WTC11 (cell line): ENCODE results near the gene VPS4B. TPM values are rescaled to one million over a fixed set of nuclear protein-coding genes. Genes with fewer than 3 reads are reported as not detected.

Source experiments
- ATAC-seq: fragments of 200-7000 bp; cut with Tn5 transposase; 2 replicates; pipeline ENCODE4 v1.10.0; 2021; ENCODE audit warnings: mild to moderate bottlenecking, moderate library complexity
- CTCF ChIA-PET: fragments of 300-600 bp; sonication (Branson Sonifier 250); formaldehyde crosslinking; loops from one replicate; lab custom pipeline; 2021; ENCODE audit warnings: antibody characterized with exemption; lab: Charles Lee
- POLR2A ChIA-PET: fragments of 350-600 bp; sonication (Branson Sonifier 250); formaldehyde crosslinking; loops from one replicate; lab custom pipeline; 2021; ENCODE audit warnings: antibody characterized with exemption; lab: Charles Lee
- DNase-seq: peaks from one replicate; pipeline ENCODE4 v3.0.0; 2021; ENCODE audit warnings: low spot score
- H3K27ac Mint-ChIP-seq: 2 replicates; pipeline ENCODE4 v1.8.0; 2021; ENCODE audit warnings: mixed read lengths
- H3K27me3 Mint-ChIP-seq: 2 replicates; pipeline ENCODE4 v1.8.0; 2021; ENCODE audit warnings: low read depth, mild to moderate bottlenecking, moderate library complexity, mixed read lengths
- H3K36me3 Mint-ChIP-seq: 2 replicates; pipeline ENCODE4 v1.8.0; 2021; ENCODE audit warnings: mixed read lengths
- H3K4me1 Mint-ChIP-seq: 2 replicates; pipeline ENCODE4 v1.8.0; 2022; ENCODE audit warnings: mixed read lengths
- H3K4me3 Mint-ChIP-seq: 2 replicates; pipeline ENCODE4 v1.8.0; 2021; ENCODE audit warnings: mild to moderate bottlenecking, moderate library complexity, mixed read lengths
- H3K9me3 Mint-ChIP-seq: 2 replicates; pipeline ENCODE4 v1.8.0; 2021; ENCODE audit warnings: mixed read lengths
- CREB1 ChIP-seq: sonication (generic); formaldehyde crosslinking; IDR thresholded peaks from 2 replicates; pipeline ENCODE4 v1.8.0; 2023; ENCODE audit warnings: mild to moderate bottlenecking, missing genetic modification reagents
- FOXJ3 ChIP-seq: sonication (generic); formaldehyde crosslinking; IDR thresholded peaks from 2 replicates; pipeline ENCODE4 v1.9.0; 2021; ENCODE audit warnings: missing genetic modification reagents, mild to moderate bottlenecking, borderline replicate concordance
- JAZF1 ChIP-seq: fragments of 250-450 bp; sonication (Bioruptor Pico); IDR thresholded peaks from 2 replicates; pipeline ENCODE4 v1.9.0; 2021; ENCODE audit warnings: moderate library complexity, mild to moderate bottlenecking, inconsistent platforms
- KAT7 ChIP-seq: sonication (generic); formaldehyde crosslinking; IDR thresholded peaks from 2 replicates; pipeline ENCODE4 v1.8.1; 2023; ENCODE audit warnings: missing genetic modification reagents, mild to moderate bottlenecking, borderline replicate concordance
- MYBL2 ChIP-seq: sonication (generic); formaldehyde crosslinking; IDR thresholded peaks from 2 replicates; pipeline ENCODE4 v1.8.1; 2023; ENCODE audit warnings: mild to moderate bottlenecking, moderate library complexity, missing genetic modification reagents
- NFATC4 ChIP-seq: fragments of 250-450 bp; sonication (Bioruptor Pico); IDR thresholded peaks from 2 replicates; pipeline ENCODE4 v1.9.0; 2021; ENCODE audit warnings: mild to moderate bottlenecking
- NFE2L1 ChIP-seq: sonication (generic); formaldehyde crosslinking; IDR thresholded peaks from 2 replicates; pipeline ENCODE4 v1.8.1; 2023; ENCODE audit warnings: missing genetic modification reagents
- NR2C2 ChIP-seq: sonication (generic); formaldehyde crosslinking; IDR thresholded peaks from 2 replicates; pipeline ENCODE4 v1.8.0; 2022; ENCODE audit warnings: mild to moderate bottlenecking, missing genetic modification reagents
- RORB ChIP-seq: fragments of 250-450 bp; sonication (Bioruptor Pico); IDR thresholded peaks from 2 replicates; pipeline ENCODE4 v1.9.0; 2021; ENCODE audit warnings: mild to moderate bottlenecking
- SOX15 ChIP-seq: fragments of 250-450 bp; sonication (Bioruptor Pico); IDR thresholded peaks from 2 replicates; pipeline ENCODE4 v1.9.0; 2021; ENCODE audit warnings: mild to moderate bottlenecking
- ZNF219 ChIP-seq: sonication (generic); formaldehyde crosslinking; IDR thresholded peaks from 2 replicates; pipeline ENCODE4 v1.8.0; 2023; ENCODE audit warnings: missing genetic modification reagents, mild to moderate bottlenecking, borderline replicate concordance
- ZNF263 ChIP-seq: sonication (generic); formaldehyde crosslinking; IDR thresholded peaks from 2 replicates; pipeline ENCODE4 v1.8.1; 2022; ENCODE audit warnings: low read depth, mild to moderate bottlenecking, moderate library complexity, missing genetic modification reagents
- ZNF396 ChIP-seq: fragments of 250-450 bp; sonication (Bioruptor Pico); IDR thresholded peaks from 2 replicates; pipeline ENCODE4 v1.8.0; 2021; ENCODE audit warnings: mild to moderate bottlenecking, moderate library complexity, borderline replicate concordance
- total RNA-seq: library from RNA; stranded (reverse); gene quantifications from 3 replicates; pipeline ENCODE4 v1.2.3, GENCODE V29; 2021
- TF ChIP-seq, protein P1 (sequence below): sonication (generic); formaldehyde crosslinking; IDR thresholded peaks from 2 replicates; pipeline ENCODE4 v1.8.0; 2022; ENCODE audit warnings: mild to moderate bottlenecking, missing genetic modification reagents
- TF ChIP-seq, protein P2 (sequence below): fragments of 200-600 bp; IDR thresholded peaks from 2 replicates; pipeline ENCODE4 v1.8.0; 2022; ENCODE audit warnings: antibody characterized with exemption
- TF ChIP-seq, protein P3 (sequence below): sonication (generic); formaldehyde crosslinking; IDR thresholded peaks from 2 replicates; pipeline ENCODE4 v1.8.1; 2022; ENCODE audit warnings: mild to moderate bottlenecking, missing genetic modification reagents, moderate library complexity, borderline replicate concordance
- TF ChIP-seq, protein P4 (sequence below): sonication (generic); formaldehyde crosslinking; conservative IDR thresholded peaks from 2 replicates; pipeline ENCODE4 v1.8.1; 2023; ENCODE audit warnings: mild to moderate bottlenecking, low read depth, missing genetic modification reagents, moderate library complexity
- TF ChIP-seq, protein P5 (sequence below): sonication (generic); formaldehyde crosslinking; IDR thresholded peaks from 2 replicates; pipeline ENCODE4 v1.8.1; 2023; ENCODE audit warnings: mild to moderate bottlenecking, missing genetic modification reagents, borderline replicate concordance
- TF ChIP-seq, protein P6 (sequence below): fragments of 250-450 bp; sonication (Bioruptor Pico); IDR thresholded peaks from 2 replicates; pipeline ENCODE4 v1.8.0; 2021; ENCODE audit warnings: mild to moderate bottlenecking
- TF ChIP-seq, protein P7 (sequence below): sonication (generic); formaldehyde crosslinking; IDR thresholded peaks from 2 replicates; pipeline ENCODE4 v1.8.1; 2022; ENCODE audit warnings: mild to moderate bottlenecking, moderate library complexity, missing genetic modification reagents

The VPS4B gene
- total RNA-seq, 1 experiment from 2014 or later = 37.8 TPM

DNA sequence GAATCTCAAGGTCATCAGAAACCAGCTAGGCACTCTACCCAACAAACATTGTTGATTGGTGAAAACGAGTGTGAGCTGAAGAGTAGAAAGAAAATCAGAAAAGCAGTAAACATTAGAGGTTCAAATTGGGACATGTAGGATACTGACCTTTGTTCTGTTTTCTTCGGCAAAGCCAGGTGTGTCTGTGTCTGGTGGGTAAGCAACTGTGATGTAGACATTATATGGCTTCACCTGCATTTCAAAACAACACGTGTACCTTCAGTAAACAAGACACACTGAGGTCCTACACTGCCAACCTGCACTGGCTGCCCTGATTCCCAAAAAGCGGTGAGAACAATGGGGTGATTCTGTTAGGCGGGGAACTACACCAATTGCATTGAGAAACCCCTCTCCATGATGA lies 78.0 kb downstream of the VPS4B start:
- Mint-ChIP-seq H3K36me3 (peaks cover 52% of the 10 kb centered on the region), H3K4me1 (peaks cover 21% of the 10 kb centered on the region), H3K27ac (no peak overlapping the region), H3K4me3 (no peak overlapping the region), H3K9me3 (no peaks in the 10 kb centered on the region), H3K27me3 (no peaks in the 10 kb centered on the region)
- TF ChIP-seq, protein P1, sequence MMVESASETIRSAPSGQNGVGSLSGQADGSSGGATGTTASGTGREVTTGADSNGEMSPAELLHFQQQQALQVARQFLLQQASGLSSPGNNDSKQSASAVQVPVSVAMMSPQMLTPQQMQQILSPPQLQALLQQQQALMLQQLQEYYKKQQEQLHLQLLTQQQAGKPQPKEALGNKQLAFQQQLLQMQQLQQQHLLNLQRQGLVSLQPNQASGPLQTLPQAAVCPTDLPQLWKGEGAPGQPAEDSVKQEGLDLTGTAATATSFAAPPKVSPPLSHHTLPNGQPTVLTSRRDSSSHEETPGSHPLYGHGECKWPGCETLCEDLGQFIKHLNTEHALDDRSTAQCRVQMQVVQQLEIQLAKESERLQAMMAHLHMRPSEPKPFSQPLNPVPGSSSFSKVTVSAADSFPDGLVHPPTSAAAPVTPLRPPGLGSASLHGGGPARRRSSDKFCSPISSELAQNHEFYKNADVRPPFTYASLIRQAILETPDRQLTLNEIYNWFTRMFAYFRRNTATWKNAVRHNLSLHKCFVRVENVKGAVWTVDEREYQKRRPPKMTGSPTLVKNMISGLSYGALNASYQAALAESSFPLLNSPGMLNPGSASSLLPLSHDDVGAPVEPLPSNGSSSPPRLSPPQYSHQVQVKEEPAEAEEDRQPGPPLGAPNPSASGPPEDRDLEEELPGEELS (CRISPR knock-in tag) = no peak
- TF ChIP-seq, protein P2, sequence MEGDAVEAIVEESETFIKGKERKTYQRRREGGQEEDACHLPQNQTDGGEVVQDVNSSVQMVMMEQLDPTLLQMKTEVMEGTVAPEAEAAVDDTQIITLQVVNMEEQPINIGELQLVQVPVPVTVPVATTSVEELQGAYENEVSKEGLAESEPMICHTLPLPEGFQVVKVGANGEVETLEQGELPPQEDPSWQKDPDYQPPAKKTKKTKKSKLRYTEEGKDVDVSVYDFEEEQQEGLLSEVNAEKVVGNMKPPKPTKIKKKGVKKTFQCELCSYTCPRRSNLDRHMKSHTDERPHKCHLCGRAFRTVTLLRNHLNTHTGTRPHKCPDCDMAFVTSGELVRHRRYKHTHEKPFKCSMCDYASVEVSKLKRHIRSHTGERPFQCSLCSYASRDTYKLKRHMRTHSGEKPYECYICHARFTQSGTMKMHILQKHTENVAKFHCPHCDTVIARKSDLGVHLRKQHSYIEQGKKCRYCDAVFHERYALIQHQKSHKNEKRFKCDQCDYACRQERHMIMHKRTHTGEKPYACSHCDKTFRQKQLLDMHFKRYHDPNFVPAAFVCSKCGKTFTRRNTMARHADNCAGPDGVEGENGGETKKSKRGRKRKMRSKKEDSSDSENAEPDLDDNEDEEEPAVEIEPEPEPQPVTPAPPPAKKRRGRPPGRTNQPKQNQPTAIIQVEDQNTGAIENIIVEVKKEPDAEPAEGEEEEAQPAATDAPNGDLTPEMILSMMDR = no peak
- no peak for TF ChIP-seq NFATC4 (CRISPR knock-in tag)
- TF ChIP-seq ZNF219 = no peak
- TF ChIP-seq, protein P3, sequence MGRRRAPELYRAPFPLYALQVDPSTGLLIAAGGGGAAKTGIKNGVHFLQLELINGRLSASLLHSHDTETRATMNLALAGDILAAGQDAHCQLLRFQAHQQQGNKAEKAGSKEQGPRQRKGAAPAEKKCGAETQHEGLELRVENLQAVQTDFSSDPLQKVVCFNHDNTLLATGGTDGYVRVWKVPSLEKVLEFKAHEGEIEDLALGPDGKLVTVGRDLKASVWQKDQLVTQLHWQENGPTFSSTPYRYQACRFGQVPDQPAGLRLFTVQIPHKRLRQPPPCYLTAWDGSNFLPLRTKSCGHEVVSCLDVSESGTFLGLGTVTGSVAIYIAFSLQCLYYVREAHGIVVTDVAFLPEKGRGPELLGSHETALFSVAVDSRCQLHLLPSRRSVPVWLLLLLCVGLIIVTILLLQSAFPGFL = no peak
- no peak for TF ChIP-seq MYBL2 (CRISPR knock-in tag)
- TF ChIP-seq, protein P4, sequence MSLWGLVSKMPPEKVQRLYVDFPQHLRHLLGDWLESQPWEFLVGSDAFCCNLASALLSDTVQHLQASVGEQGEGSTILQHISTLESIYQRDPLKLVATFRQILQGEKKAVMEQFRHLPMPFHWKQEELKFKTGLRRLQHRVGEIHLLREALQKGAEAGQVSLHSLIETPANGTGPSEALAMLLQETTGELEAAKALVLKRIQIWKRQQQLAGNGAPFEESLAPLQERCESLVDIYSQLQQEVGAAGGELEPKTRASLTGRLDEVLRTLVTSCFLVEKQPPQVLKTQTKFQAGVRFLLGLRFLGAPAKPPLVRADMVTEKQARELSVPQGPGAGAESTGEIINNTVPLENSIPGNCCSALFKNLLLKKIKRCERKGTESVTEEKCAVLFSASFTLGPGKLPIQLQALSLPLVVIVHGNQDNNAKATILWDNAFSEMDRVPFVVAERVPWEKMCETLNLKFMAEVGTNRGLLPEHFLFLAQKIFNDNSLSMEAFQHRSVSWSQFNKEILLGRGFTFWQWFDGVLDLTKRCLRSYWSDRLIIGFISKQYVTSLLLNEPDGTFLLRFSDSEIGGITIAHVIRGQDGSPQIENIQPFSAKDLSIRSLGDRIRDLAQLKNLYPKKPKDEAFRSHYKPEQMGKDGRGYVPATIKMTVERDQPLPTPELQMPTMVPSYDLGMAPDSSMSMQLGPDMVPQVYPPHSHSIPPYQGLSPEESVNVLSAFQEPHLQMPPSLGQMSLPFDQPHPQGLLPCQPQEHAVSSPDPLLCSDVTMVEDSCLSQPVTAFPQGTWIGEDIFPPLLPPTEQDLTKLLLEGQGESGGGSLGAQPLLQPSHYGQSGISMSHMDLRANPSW (CRISPR knock-in tag) = no peak
- TF ChIP-seq, protein P5, sequence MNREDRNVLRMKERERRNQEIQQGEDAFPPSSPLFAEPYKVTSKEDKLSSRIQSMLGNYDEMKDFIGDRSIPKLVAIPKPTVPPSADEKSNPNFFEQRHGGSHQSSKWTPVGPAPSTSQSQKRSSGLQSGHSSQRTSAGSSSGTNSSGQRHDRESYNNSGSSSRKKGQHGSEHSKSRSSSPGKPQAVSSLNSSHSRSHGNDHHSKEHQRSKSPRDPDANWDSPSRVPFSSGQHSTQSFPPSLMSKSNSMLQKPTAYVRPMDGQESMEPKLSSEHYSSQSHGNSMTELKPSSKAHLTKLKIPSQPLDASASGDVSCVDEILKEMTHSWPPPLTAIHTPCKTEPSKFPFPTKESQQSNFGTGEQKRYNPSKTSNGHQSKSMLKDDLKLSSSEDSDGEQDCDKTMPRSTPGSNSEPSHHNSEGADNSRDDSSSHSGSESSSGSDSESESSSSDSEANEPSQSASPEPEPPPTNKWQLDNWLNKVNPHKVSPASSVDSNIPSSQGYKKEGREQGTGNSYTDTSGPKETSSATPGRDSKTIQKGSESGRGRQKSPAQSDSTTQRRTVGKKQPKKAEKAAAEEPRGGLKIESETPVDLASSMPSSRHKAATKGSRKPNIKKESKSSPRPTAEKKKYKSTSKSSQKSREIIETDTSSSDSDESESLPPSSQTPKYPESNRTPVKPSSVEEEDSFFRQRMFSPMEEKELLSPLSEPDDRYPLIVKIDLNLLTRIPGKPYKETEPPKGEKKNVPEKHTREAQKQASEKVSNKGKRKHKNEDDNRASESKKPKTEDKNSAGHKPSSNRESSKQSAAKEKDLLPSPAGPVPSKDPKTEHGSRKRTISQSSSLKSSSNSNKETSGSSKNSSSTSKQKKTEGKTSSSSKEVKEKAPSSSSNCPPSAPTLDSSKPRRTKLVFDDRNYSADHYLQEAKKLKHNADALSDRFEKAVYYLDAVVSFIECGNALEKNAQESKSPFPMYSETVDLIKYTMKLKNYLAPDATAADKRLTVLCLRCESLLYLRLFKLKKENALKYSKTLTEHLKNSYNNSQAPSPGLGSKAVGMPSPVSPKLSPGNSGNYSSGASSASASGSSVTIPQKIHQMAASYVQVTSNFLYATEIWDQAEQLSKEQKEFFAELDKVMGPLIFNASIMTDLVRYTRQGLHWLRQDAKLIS = no peak
- TF ChIP-seq, protein P6, sequence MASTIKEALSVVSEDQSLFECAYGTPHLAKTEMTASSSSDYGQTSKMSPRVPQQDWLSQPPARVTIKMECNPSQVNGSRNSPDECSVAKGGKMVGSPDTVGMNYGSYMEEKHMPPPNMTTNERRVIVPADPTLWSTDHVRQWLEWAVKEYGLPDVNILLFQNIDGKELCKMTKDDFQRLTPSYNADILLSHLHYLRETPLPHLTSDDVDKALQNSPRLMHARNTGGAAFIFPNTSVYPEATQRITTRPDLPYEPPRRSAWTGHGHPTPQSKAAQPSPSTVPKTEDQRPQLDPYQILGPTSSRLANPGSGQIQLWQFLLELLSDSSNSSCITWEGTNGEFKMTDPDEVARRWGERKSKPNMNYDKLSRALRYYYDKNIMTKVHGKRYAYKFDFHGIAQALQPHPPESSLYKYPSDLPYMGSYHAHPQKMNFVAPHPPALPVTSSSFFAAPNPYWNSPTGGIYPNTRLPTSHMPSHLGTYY (CRISPR knock-in tag) = no peak
- TF ChIP-seq ZNF396 (CRISPR knock-in tag) = no peak
- no peak for TF ChIP-seq KAT7 (CRISPR knock-in tag)
- no peak for TF ChIP-seq NFE2L1 (CRISPR knock-in tag)
- ChIA-PET CTCF (no interaction called here), POLR2A (no interaction called here)
- ATAC-seq (no peak), DNase-seq (no peak)

DNA sequence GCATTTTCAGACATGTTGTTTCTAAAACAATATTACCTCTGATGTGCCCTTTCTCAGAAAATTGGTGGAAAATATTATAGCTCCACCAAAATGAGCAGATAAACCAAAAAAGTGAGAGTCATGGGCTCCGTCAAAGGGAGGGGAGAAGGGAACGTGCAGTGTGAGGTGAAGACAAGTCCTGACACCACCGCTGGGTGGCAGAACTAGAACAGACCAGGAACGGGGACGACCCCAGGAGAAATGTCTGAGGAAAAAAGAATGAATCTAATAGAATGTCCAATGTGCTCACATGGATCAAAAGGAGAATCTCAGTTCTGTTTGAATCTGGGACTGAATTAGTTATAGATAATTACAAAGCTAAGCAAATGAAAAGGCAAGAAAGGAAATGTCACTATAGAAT lies 80.1 kb downstream of the VPS4B start:
- peak; percentile 89 for ATAC-seq
- Mint-ChIP-seq H3K4me3 (no peak overlapping the region), H3K27ac (no peak overlapping the region), H3K27me3 (no peaks in the 10 kb centered on the region), H3K36me3 (peaks cover 53% of the 10 kb centered on the region), H3K4me1 (peaks cover 21% of the 10 kb centered on the region), H3K9me3 (no peaks in the 10 kb centered on the region)
- ChIA-PET CTCF (interaction anchor here (0.8 to 3.2 kb wide), 2 partner anchors 19 to 98 kb away, joined by 3 to 27 read pairs; no protein-coding TSS in a partner anchor), POLR2A (no interaction called here)
- DNase-seq = peak; percentile 58
- TF ChIP-seq, protein P2 = peak; percentile 39
- no peak for TF ChIP-seq CREB1 (CRISPR knock-in tag)
- TF ChIP-seq FOXJ3 (CRISPR knock-in tag) = no peak
- TF ChIP-seq SOX15 = no peak
- no peak for TF ChIP-seq ZNF263 (CRISPR knock-in tag)
- no peak for TF ChIP-seq RORB
- no peak for TF ChIP-seq JAZF1
- no peak for TF ChIP-seq NR2C2 (CRISPR knock-in tag)
- TF ChIP-seq, protein P7, sequence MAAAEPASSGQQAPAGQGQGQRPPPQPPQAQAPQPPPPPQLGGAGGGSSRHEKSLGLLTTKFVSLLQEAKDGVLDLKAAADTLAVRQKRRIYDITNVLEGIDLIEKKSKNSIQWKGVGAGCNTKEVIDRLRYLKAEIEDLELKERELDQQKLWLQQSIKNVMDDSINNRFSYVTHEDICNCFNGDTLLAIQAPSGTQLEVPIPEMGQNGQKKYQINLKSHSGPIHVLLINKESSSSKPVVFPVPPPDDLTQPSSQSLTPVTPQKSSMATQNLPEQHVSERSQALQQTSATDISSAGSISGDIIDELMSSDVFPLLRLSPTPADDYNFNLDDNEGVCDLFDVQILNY = no peak
